ENCODE data around the gene IPO11.
A peak's percentile ranks its signal among the peaks of the same experiment; 100 is the strongest.
"Not testable (repeated sequence)": the region's sequence is repeated elsewhere in the genome, so short reads cannot be mapped to it uniquely, and the experiment has no call there.

The IPO11 gene

GRCh38 chr5:62450259-62450658 is 37.7 kb downstream of the IPO11 start:
- peak; percentile 16 for DNase-seq

DNA sequence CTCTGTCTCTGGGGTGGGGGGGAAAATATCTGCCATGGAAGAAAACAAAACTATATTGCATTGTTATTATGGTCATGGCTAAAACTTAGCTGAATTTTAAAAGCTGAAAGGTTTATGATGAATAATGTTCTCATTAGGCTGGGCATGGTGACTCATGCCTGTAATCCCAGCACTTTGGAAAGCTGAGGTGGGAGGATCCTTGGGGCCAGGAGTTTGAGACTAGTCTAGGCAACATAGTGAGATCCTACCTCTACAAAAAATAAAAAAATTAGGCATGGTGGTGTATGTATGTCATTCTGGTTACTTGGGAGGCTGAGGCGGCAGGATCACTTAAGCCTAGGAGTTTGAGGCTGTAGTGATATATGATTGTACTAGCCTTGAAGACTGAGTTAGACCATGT is 44.5 kb downstream of the IPO11 start:
- DNase-seq: no peak

- DNase-seq: peak; percentile 44
These were observed 48.0 kb downstream of the IPO11 start for GRCh38 chr5:62460578-62460983.

- no peak for DNase-seq
These were observed 49.0 kb downstream of the IPO11 start for GRCh38 chr5:62461561-62461960.

DNA sequence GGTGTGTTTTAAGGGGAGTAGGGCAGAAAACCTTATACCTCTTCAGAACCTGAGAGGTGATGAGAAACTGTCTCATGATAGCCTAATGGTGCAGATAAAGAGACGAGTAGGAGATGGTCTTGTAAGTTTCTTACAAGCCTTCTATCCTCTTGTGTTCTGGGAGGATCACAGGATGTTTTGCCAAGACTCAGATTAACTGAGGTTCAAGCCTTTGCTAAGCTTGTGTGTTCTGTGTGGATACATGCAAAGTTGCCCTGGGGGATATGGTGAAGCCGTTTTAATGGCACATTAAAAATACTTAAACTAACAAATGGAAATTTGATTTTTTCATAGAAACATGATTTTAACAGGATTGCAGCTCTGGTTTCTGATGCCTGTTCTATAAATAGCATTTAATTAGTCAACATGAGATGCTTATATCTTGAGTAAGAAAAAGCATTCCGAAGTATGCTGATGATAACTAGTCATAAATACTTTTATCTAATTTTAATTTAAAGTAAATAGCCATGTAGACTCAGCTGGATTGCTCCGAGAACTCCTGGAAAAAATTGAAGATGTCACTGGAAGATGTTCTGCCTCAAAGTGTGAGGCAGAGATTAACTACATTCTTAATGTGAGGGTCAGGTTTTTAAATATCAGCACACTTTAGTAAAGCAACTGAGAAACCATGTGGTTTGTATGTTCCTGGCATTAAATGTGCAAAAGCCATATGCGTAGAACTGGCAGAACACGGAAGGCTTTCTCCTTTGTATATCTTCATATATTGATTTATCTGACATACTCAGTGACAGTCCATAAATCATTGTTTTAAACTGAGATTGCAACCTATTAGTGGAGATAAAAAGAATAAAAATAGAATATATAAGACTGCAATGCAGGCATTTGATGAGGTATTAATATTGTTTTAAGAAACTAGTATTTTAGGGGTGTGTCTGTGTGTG is 53.7 kb downstream of the IPO11 start:
- DNase-seq: no peak

GRCh38 chr5:62473209-62473608 is 60.6 kb downstream of the IPO11 start:
- DNase-seq: peak; percentile 6

DNA sequence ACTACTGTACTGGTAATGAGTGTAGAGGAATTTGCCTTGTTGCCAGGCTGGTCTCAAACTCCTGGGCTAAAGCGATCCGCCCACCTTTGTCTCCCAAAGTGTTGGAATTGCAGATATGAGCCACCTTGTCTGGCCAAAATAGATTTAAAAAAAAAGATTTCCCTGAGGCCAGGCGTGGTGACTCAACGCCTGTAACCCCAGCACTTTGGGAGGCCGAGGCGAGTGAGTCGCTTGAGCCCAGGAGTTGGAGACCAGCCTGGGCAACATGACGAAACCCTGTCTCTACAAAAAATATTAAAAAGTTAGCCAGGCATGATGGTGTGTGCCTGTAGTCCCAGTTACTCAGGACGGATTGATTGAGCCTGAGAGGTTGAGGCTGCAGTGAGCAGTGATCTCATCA is 62.5 kb downstream of the IPO11 start:
- no peak for DNase-seq

DNA sequence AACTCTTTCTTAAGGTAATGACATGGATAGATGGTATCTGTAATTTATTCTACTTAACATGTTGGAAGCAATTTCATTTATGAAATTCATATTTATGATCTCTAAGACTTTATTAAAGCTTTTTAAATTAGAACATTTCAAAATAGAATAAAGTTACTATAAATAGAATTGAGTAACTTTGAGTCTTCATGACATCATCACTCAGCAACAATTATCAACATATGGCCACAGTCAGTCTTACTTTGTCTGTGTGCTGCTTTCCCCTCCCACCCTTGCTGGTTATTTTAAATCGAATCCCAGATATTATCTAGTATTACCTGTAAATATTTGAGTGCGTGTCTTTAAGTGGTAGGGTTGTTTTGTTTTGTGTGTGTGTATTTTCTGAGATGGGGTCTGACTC is 65.2 kb downstream of the IPO11 start:
- DNase-seq: no peak

DNA sequence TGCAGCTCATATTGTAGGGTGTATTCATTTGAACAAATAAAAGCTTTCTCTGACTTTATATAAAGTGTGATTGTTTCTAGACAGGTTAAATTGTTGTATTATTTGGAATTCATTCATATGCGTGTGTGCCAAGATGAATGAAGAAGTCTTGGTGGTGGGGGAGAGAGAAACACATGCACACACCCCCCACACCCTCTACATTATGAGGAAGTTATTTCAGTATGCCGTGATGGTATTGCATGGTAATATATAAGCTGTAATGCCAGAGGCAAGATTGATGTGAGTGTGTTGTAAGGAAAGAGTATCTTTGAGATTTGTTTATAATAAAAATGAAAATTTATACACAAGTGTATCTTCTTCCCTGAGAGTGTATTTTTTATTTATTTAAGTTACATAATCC is 71.0 kb downstream of the IPO11 start:
- DNase-seq: no peak

- DNase-seq: no peak
These were observed 74.1 kb downstream of the IPO11 start for GRCh38 chr5:62486672-62487071.

DNA sequence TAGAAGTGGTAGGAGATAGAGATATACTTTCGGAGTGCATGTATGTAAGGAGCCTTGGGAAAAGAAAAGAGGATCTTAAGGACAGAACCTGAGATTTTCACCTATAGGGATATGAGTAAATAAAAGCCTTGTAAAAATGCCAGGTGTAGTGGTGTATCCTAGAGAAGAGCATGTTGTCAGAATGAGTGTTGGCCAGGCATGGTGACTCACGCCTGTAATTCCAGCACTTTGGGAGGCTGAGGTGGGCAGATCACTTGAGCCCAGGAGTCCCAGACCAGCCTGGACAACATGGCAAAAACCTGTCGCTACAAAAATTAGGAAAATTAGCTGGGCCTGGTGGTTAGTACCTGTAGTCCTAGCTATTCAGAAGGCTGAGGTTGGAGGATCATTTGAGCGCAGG is 76.0 kb downstream of the IPO11 start:
- no peak for DNase-seq

DNA sequence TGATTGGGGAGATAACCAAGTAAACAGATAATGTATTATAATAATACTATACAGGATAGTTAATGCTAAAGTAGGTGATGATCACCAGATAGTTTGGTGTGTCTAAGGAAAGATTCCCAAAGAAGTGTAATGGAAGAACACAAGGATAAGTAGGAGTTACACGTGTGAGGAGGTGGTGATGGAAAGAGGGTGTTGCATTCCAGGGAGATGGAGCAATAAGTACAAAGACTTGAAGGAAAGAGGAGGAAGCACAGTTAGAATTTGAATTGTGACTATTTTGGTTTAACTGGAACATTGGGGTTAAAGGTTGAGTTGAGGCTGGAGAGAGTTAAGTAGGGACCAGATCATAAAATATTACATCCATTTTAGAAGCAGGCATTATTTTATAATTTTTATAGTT is 76.9 kb downstream of the IPO11 start:
- DNase-seq: no peak

- DNase-seq: no peak
These were observed 82.2 kb downstream of the IPO11 start for GRCh38 chr5:62494772-62495171.

DNA sequence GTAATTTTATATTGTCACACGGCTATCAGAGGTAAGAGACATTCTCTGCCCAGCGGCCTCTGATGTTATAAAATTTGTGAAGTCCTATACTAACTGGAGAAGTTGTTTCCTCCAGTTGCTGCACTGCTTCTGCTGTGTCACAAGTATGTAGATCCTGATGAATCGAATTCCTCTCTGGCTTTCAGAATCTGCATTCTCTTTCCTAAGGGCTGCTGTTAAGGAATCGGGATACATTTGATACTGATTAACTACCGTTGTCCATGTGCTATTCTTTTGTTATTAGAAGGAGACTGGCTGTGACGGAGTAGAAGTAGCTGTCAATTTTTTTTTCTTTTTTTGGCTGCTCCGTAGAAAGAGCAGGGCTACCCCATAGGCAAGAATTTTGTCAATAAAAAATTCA is 84.3 kb downstream of the IPO11 start:
- DNase-seq: no peak

GRCh38 chr5:62498961-62499360 is 86.4 kb downstream of the IPO11 start:
- no peak for DNase-seq

DNA sequence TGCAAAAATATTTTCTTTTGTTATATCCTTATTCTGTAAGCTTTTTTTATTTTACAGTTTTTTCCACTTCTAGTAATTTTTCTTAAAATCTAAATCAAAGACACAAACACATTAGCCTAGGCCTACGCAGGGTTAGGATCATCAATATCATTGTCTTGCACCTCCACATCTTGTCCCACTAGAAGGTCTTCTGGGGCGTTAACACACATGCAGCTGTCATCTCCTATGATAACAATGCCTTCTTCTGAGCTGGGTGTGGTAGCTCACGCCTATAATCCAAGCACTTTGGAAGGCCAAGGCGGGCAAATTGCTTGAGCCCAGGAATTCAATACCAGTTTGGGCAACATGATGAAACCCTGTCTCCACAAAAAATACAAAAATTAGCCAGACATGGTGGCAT is 87.2 kb downstream of the IPO11 start:
- DNase-seq: no peak

DNA sequence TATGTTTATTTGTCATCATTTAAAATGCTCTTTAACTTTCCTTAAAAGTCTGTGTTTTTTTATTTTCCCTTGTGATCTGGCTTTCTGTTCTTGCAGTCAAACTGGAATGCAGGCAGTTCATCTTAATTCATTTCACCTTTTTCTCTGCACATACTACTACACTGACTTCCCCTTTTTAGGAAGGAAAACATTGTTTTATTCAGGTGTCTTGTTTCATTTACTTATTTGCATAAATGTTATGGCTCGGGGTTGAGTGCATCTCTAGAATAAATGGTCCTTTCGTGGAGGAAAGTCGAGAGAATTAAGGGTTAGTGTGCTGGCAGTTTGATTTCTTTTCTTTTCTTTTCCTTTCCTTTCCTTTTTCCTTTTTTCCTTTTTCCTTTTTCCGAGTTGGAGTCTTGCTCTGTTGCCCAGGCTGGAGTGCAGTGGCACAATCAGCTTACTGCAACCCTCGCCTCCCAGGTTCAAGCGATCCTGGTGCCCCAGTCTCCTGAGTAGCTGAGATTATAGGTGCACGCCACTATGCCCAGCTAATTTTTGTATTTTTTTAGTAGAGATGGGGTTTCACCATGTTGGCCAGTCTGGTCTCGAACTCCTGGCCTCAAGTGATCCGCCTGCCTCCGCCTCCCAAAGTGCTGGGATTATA is 90.0 kb downstream of the IPO11 start:
- no peak for DNase-seq

DNA sequence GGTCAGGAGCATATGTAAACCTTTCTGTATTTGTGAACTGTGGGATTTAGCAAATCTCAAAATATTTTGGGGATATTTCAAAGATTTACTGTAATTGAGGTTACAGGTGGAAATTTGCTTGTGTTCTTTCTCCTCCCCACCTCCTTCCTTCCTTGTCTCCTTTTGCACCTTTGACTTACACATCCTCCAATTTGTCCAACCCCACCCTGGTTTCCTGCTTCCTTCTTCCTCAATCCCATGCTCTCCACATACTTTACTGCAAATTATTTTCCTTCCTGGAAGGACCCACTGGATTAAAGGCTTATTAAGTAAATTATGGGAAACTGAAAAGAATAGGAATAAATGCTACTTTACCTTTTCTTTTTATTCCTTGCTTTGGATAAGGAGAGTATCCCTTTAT is 91.6 kb downstream of the IPO11 start:
- DNase-seq: no peak

- no peak for DNase-seq
These were observed 94.3 kb downstream of the IPO11 start for GRCh38 chr5:62506659-62507460.

DNA sequence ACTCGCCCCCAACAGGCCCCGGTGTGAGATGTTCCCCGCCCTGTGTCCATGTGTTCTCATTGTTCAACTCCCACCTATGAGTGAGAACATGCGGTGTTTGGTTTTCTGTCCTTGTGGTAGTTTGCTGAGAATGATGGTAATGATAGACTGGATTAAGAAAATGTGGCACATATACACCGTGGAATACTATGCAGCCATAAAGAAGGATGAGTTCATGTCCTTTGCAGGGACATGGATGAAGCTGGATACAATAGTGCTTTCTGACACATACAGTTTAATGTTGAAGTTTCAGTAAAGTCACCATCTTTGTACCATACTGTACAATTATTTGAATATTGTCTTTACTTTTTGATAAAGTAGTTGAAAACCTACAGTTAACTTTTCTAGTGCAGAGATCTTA is 96.2 kb downstream of the IPO11 start:
- DNase-seq: not testable (repeated sequence)

DNA sequence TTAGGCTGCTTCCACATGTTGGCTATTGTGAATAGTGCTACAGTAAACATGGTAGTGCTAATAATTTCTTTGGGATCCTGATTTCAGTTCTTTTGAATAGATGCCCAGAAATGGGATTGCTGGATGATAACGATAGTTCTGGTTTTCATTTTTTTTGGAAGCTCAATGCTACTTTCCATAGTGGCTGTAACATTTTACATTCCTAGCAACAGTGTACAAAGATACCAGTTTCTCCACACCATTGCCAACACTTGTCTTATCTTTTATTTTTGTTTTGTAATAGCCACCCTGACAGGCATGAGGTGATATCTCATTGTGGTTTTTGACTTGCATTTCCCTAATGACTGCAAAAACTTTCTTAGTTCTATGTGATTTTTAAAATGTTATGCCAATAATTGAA is 97.2 kb downstream of the IPO11 start:
- no peak for DNase-seq

DNA sequence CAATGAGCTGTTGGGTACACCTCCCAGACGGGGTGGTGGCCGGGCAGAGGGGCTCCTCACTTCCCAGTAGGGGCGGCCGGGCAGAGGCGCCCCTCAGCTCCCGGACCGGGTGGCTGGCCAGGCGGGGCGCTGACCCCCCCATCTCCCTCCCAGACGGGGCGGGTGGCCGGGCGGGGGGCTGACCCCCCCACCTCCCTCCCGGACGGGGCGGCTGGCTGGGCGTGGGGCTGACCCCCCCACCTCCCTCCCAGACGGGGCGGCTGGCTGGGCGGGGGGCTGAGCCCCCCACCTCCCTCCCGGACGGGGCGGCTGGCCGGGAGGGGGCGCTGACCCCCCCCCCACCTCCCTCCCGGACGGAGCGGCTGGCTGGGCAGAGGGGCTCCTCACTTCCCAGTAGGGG is 100.5 kb downstream of the IPO11 start:
- DNase-seq: not testable (repeated sequence)

DNA sequence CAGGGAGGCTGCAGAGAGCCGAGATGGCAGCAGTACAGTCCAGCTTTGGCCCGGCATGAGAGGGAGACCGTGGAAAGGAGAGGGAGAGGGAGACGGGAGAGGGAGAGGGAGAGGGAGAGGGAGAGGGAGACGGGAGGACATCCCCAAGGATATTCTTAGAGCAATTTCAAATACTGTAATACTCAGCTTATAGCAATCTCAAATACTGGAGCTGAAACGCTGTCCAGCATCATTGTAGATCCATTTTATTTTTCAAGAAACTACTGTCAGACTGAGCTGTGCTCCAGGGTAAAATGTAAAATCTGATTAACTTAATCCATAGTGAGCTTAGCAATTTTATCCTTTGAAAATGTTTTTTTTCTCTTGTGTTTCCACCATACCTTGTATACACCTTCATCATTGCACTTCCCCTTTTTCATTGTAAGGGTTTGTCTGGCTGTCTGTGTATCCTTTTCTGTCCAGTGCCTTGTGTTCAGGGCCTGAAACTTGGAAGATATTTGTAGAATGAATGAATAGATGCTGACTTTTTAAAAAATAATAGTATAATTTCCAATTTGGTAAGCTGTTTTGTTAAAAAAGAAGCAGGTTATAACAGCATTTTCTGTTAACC is 102.1 kb downstream of the IPO11 start:
- DNase-seq: no peak
